Parathyroid adenoma (tissue), 2 donors: ENCODE data around the gene VAX1.

Experiments used
- H2AFZ ChIP-seq: fragments of 300-600 bp; sonication (generic); one replicate; pipeline ENCODE4 v1.7.0; 2017; ENCODE audit warnings: antibody characterized with exemption, mild to moderate bottlenecking
- H3K27ac ChIP-seq: fragments of 300-600 bp; sonication (generic); one replicate; pipeline ENCODE4 v1.7.0; 2017
- H3K27me3 ChIP-seq: fragments of 300-600 bp; sonication (generic); one replicate; pipeline ENCODE4 v1.7.0; 2017; ENCODE audit warnings: low read length; ENCODE audit not compliant: control insufficient read depth, insufficient read depth
- H3K36me3 ChIP-seq: fragments of 300-600 bp; sonication (generic); one replicate; pipeline ENCODE4 v1.7.0; 2017; ENCODE audit warnings: low read length; ENCODE audit not compliant: control insufficient read depth, insufficient read depth
- H3K4me1 ChIP-seq: fragments of 300-600 bp; sonication (generic); one replicate; pipeline ENCODE4 v1.7.0; 2017; ENCODE audit warnings: control low read depth
- H3K4me2 ChIP-seq: fragments of 300-600 bp; sonication (generic); one replicate; pipeline ENCODE4 v1.7.0; 2017; ENCODE audit warnings: low read length
- H3K4me3 ChIP-seq: fragments of 300-600 bp; sonication (generic); one replicate; pipeline ENCODE4 v1.7.0; 2017; ENCODE audit warnings: low read depth, low read length
- H3K79me2 ChIP-seq: fragments of 300-600 bp; sonication (generic); one replicate; pipeline ENCODE4 v1.7.0; 2017; ENCODE audit warnings: control low read depth
- H3K9ac ChIP-seq: fragments of 300-600 bp; sonication (generic); one replicate; pipeline ENCODE4 v1.7.0; 2017; ENCODE audit warnings: mild to moderate bottlenecking
- H3K9me3 ChIP-seq: fragments of 300-600 bp; sonication (generic); one replicate; pipeline ENCODE4 v1.7.0; 2017; ENCODE audit warnings: low read length; ENCODE audit not compliant: control insufficient read depth
- TF ChIP-seq, protein P1 (sequence below): fragments of 300-600 bp; sonication (generic); IDR thresholded peaks from one replicate; pipeline ENCODE4 v1.7.0; 2017; ENCODE audit warnings: antibody characterized with exemption, mild to moderate bottlenecking
- donor health status: primary hyperparathyroidism.

Gene VAX1

DNA sequence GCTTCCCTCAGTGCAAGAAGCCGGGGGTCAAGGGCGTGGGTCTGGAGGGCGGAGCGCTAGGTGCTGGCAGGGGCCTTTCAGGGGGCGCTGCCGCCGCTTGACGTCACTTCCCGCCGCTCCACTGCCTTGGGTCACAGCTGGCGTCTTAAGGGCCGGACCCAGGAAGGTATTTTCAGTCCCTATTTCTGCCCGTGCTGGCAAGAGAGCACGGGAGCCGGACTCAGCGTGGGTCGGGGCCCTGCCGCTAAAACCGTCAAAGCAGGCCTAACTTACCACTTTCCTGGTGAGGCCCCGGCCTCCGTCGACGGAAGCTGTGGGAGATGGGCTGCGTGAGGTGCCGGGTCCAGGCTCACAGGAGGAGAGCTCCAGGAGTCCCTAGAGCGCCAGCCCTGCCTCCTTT is 12.0 kb downstream of the VAX1 start:
- Histone ChIP-seq H3K79me2 (no peaks in the 10 kb centered on the region), H3K4me2 (no peak overlapping the region), H3K27me3 (no peaks in the 10 kb centered on the region), H3K9me3 (no peaks in the 10 kb centered on the region), H3K9ac (no peak overlapping the region), H3K27ac (no peak overlapping the region), H3K36me3 (no peaks in the 10 kb centered on the region), H3K4me3 (no peak overlapping the region), H3K4me1 (no peaks in the 10 kb centered on the region), H2AFZ (no peak overlapping the region)
- TF ChIP-seq, protein P1, sequence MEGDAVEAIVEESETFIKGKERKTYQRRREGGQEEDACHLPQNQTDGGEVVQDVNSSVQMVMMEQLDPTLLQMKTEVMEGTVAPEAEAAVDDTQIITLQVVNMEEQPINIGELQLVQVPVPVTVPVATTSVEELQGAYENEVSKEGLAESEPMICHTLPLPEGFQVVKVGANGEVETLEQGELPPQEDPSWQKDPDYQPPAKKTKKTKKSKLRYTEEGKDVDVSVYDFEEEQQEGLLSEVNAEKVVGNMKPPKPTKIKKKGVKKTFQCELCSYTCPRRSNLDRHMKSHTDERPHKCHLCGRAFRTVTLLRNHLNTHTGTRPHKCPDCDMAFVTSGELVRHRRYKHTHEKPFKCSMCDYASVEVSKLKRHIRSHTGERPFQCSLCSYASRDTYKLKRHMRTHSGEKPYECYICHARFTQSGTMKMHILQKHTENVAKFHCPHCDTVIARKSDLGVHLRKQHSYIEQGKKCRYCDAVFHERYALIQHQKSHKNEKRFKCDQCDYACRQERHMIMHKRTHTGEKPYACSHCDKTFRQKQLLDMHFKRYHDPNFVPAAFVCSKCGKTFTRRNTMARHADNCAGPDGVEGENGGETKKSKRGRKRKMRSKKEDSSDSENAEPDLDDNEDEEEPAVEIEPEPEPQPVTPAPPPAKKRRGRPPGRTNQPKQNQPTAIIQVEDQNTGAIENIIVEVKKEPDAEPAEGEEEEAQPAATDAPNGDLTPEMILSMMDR = no peak

DNA sequence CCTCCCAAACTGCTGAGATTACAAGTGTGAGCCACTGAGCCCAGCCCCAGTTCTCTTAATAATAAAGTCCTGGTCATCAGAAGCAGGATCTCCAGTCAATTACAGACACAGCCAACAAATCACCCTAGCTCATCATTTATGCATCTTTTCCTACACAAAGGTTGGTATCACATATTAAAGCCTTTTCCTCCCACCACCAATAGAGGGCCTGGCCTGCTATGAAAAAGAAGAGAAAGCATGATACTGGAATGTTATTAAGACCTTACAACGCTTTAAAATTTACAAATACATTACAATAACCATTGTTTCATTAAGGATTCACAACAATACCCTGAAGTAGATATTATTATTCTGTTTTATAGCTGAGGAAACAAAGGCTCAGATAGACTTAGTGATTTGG is 25.9 kb downstream of the VAX1 start:
- no peak overlapping the region for H2AFZ ChIP-seq
- H3K9me3 ChIP-seq = no peaks in the 10 kb centered on the region
- no peaks in the 10 kb centered on the region for H3K36me3 ChIP-seq
- H3K79me2 ChIP-seq = no peaks in the 10 kb centered on the region
- H3K4me2 ChIP-seq = no peak overlapping the region
- H3K9ac ChIP-seq = no peak overlapping the region
- TF ChIP-seq, protein P1 = peak; percentile 24
- H3K4me3 ChIP-seq = no peak overlapping the region
- H3K27ac ChIP-seq = no peak overlapping the region
- H3K4me1 ChIP-seq = no peaks in the 10 kb centered on the region
- no peaks in the 10 kb centered on the region for H3K27me3 ChIP-seq

DNA sequence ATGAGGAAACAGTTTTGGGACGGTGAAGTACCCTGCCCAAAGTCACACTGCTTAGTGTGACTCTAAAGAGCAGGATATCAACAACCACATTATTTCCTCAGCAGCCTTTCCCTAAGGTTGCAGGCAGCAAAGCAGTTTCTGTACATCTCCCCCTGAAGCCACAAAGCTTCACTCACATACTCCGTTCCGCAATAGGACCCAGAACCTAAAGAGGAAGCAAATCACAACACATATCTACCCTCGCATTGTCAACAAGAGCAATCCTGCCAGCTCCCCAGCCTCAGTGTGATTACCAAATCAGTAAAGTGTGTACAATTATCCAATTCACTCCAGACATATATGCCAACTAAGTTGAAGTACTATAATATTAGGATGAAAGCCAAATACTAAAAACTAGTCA is 30.8 kb downstream of the VAX1 start:
- TF ChIP-seq, protein P1 = no peak
- no peak overlapping the region for H3K9ac ChIP-seq
- no peaks in the 10 kb centered on the region for H3K4me1 ChIP-seq
- H2AFZ ChIP-seq = no peak overlapping the region
- no peaks in the 10 kb centered on the region for H3K27me3 ChIP-seq
- no peaks in the 10 kb centered on the region for H3K36me3 ChIP-seq
- no peak overlapping the region for H3K4me2 ChIP-seq
- H3K27ac ChIP-seq = no peak overlapping the region
- H3K9me3 ChIP-seq = no peaks in the 10 kb centered on the region
- H3K4me3 ChIP-seq = no peak overlapping the region
- no peaks in the 10 kb centered on the region for H3K79me2 ChIP-seq

- no peaks in the 10 kb centered on the region for H3K27me3 ChIP-seq
- H3K9me3 ChIP-seq = no peaks in the 10 kb centered on the region
- H3K79me2 ChIP-seq = no peaks in the 10 kb centered on the region
- TF ChIP-seq, protein P1 = no peak
- no peak overlapping the region for H2AFZ ChIP-seq
- no peak overlapping the region for H3K27ac ChIP-seq
- no peak overlapping the region for H3K9ac ChIP-seq
- no peak overlapping the region for H3K4me2 ChIP-seq
- H3K4me3 ChIP-seq = no peak overlapping the region
- no peaks in the 10 kb centered on the region for H3K4me1 ChIP-seq
- H3K36me3 ChIP-seq = no peaks in the 10 kb centered on the region
Observed at GRCh38 chr10:117096599-117097201, 41.4 kb downstream of the VAX1 start.

GRCh38 chr10:117094856-117095255 is 43.2 kb downstream of the VAX1 start:
- Histone ChIP-seq H3K27ac (no peak overlapping the region), H3K4me2 (no peak overlapping the region), H3K9ac (no peak overlapping the region), H3K79me2 (no peaks in the 10 kb centered on the region), H3K4me1 (no peaks in the 10 kb centered on the region), H3K4me3 (no peak overlapping the region), H3K36me3 (no peaks in the 10 kb centered on the region), H3K27me3 (no peaks in the 10 kb centered on the region), H3K9me3 (no peaks in the 10 kb centered on the region), H2AFZ (no peak overlapping the region)
- TF ChIP-seq, protein P1 = no peak
